ENCODE data around the gene SORBS1. TPM values are rescaled to one million over a fixed set of nuclear protein-coding genes. Genes with fewer than 3 reads are reported as not detected.

SORBS1 gene
- total RNA-seq, 1 donor from 2014 or later = 5.1 TPM

DNA sequence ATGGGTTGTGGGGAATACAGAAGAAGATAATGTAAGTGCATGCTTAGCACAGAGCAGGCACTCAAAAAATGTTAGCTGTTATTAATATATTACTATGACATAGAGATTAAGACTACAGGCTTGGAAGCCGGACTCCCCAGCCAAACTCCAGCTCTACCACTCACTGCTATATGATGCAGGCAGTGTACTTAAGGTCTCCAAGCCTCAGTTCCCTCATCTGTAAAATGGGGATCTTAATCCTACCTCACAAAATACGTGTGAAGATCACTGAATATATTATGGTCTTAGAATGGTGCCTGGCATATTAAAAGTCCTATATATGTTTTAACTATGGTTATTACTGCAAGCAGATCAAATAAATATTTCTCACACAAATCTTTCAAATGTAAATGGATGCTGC, 275.6 kb downstream of the SORBS1 start:
- Histone ChIP-seq H3K4me1 (ENCODE audit: insufficient read depth, low read length) (peaks cover 10% of the 10 kb centered on the region), H3K9me3 (ENCODE audit: insufficient read depth, low read depth, low read length) (no peaks in the 10 kb centered on the region), H4K20me1 (ENCODE audit: insufficient read depth, low read length) (peaks cover 75% of the 10 kb centered on the region), H3K36me3 (ENCODE audit: insufficient read depth, low read length) (no peaks in the 10 kb centered on the region), H3K79me2 (ENCODE audit: insufficient read depth, low read length) (peaks cover 97% of the 10 kb centered on the region), H3K4me3 (ENCODE audit: insufficient read depth, low read depth, low read length) (no peak overlapping the region), H2AFZ (ENCODE audit: low read depth, low read length) (no peak overlapping the region), H3K27me3 (ENCODE audit: insufficient read depth, low read length) (no peaks in the 10 kb centered on the region), H3K4me2 (ENCODE audit: low read length) (no peak overlapping the region), H3K9ac (ENCODE audit: low read length) (no peak overlapping the region), H3K27ac (ENCODE audit: low read depth, low read length) (no peak overlapping the region)
- Mint-ChIP-seq H3K4me1 (ENCODE audit: low read depth, unreplicated experiment) (peaks cover 57% of the 10 kb centered on the region), H3K9me3 (ENCODE audit: unreplicated experiment) (no peaks in the 10 kb centered on the region), H3K4me3 (ENCODE audit: unreplicated experiment) (no peak overlapping the region), H3K27me3 (ENCODE audit: low read depth, unreplicated experiment) (no peaks in the 10 kb centered on the region), H3K36me3 (ENCODE audit: low read depth, unreplicated experiment) (peaks cover 4% of the 10 kb centered on the region), H3K27ac (ENCODE audit: unreplicated experiment) (no peak overlapping the region)
- TF ChIP-seq EZH2 (IDR thresholded peaks at IDR 0.05; ENCODE audit: insufficient read depth, low read length) = no peak
- TF ChIP-seq, protein P1, sequence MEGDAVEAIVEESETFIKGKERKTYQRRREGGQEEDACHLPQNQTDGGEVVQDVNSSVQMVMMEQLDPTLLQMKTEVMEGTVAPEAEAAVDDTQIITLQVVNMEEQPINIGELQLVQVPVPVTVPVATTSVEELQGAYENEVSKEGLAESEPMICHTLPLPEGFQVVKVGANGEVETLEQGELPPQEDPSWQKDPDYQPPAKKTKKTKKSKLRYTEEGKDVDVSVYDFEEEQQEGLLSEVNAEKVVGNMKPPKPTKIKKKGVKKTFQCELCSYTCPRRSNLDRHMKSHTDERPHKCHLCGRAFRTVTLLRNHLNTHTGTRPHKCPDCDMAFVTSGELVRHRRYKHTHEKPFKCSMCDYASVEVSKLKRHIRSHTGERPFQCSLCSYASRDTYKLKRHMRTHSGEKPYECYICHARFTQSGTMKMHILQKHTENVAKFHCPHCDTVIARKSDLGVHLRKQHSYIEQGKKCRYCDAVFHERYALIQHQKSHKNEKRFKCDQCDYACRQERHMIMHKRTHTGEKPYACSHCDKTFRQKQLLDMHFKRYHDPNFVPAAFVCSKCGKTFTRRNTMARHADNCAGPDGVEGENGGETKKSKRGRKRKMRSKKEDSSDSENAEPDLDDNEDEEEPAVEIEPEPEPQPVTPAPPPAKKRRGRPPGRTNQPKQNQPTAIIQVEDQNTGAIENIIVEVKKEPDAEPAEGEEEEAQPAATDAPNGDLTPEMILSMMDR (IDR thresholded peaks at IDR 0.05; ENCODE audit: insufficient read depth, low read depth, low read length) = no peak
- FAIRE-seq = no peak
- DNase-seq (ENCODE audit: low read depth) = no peak

DNA sequence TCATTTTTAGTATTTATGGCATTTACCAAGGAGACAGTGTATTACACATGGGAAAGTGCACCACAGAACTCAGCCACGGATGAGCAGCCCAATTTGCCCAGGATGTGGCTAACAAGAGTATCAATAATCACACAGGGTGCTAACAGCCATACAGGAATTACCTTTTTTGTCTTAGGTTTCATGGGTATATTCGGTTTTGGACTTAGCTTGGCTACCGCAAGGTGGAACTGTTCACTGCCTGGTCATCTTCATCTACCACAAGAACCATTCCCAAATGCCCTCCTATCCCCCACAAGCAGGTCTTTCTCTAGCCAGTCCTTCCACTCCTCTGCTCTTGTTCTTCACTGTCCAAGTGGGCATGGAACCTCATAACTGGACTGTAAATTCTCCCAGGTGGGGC, 276.4 kb downstream of the SORBS1 start:
- Histone ChIP-seq H3K27ac (ENCODE audit: low read depth, low read length) (no peak overlapping the region), H3K9me3 (ENCODE audit: insufficient read depth, low read depth, low read length) (no peaks in the 10 kb centered on the region), H3K79me2 (ENCODE audit: insufficient read depth, low read length) (peaks cover 94% of the 10 kb centered on the region), H3K4me3 (ENCODE audit: insufficient read depth, low read depth, low read length) (no peak overlapping the region), H2AFZ (ENCODE audit: low read depth, low read length) (no peak overlapping the region), H3K4me2 (ENCODE audit: low read length) (no peak overlapping the region), H3K4me1 (ENCODE audit: insufficient read depth, low read length) (peaks cover 9% of the 10 kb centered on the region), H3K9ac (ENCODE audit: low read length) (no peak overlapping the region), H3K36me3 (ENCODE audit: insufficient read depth, low read length) (no peaks in the 10 kb centered on the region), H3K27me3 (ENCODE audit: insufficient read depth, low read length) (no peaks in the 10 kb centered on the region), H4K20me1 (ENCODE audit: insufficient read depth, low read length) (peaks cover 79% of the 10 kb centered on the region)
- no peak for TF ChIP-seq EZH2 (IDR thresholded peaks at IDR 0.05; ENCODE audit: insufficient read depth, low read length)
- TF ChIP-seq, protein P1 (IDR thresholded peaks at IDR 0.05; ENCODE audit: insufficient read depth, low read depth, low read length) = no peak
- Mint-ChIP-seq H3K4me3 (ENCODE audit: unreplicated experiment) (no peak overlapping the region), H3K36me3 (ENCODE audit: low read depth, unreplicated experiment) (peaks cover 3% of the 10 kb centered on the region), H3K27ac (ENCODE audit: unreplicated experiment) (no peak overlapping the region), H3K27me3 (ENCODE audit: low read depth, unreplicated experiment) (no peaks in the 10 kb centered on the region), H3K9me3 (ENCODE audit: unreplicated experiment) (no peaks in the 10 kb centered on the region), H3K4me1 (ENCODE audit: low read depth, unreplicated experiment) (peaks cover 61% of the 10 kb centered on the region)
- FAIRE-seq (no peak), DNase-seq (ENCODE audit: low read depth) (no peak)

DNA sequence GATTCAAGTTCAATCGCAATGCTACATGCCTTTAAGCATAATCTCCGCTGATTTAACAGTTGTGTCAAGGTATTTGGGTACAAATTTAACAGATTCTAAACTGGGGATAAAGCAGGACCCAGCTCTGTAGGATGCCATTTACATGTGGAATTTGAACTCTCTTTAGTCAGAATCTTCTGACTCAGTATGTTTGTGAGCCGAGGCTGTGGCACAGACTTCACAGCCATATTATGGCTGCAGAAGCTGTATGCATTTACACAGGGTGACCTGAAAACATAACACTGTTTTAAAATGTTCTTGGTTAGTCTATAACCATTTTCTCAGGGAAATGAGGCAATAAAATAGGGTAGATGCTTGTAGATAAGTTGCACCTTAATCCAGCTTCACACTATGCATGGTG, 279.1 kb downstream of the SORBS1 start:
- H3K27me3 Mint-ChIP-seq (ENCODE audit: low read depth, unreplicated experiment) = no peaks in the 10 kb centered on the region
- H3K4me1 Mint-ChIP-seq (ENCODE audit: low read depth, unreplicated experiment) = peaks cover 69% of the 10 kb centered on the region
- FAIRE-seq = no peak
- Histone ChIP-seq H3K9me3 (ENCODE audit: insufficient read depth, low read depth, low read length) (no peaks in the 10 kb centered on the region), H3K4me2 (ENCODE audit: low read length) (no peak overlapping the region), H4K20me1 (ENCODE audit: insufficient read depth, low read length) (peaks cover 68% of the 10 kb centered on the region), H2AFZ (ENCODE audit: low read depth, low read length) (no peak overlapping the region), H3K36me3 (ENCODE audit: insufficient read depth, low read length) (no peaks in the 10 kb centered on the region), H3K4me3 (ENCODE audit: insufficient read depth, low read depth, low read length) (no peak overlapping the region), H3K79me2 (ENCODE audit: insufficient read depth, low read length) (peaks cover 90% of the 10 kb centered on the region), H3K9ac (ENCODE audit: low read length) (no peak overlapping the region), H3K27ac (ENCODE audit: low read depth, low read length) (no peak overlapping the region), H3K4me1 (ENCODE audit: insufficient read depth, low read length) (peaks cover 25% of the 10 kb centered on the region), H3K27me3 (ENCODE audit: insufficient read depth, low read length) (no peaks in the 10 kb centered on the region)
- peaks cover 3% of the 10 kb centered on the region for H3K36me3 Mint-ChIP-seq (ENCODE audit: low read depth, unreplicated experiment)
- H3K27ac Mint-ChIP-seq (ENCODE audit: unreplicated experiment) = peak overlapping the region; percentile 43
- no peaks in the 10 kb centered on the region for H3K9me3 Mint-ChIP-seq (ENCODE audit: unreplicated experiment)
- no peak overlapping the region for H3K4me3 Mint-ChIP-seq (ENCODE audit: unreplicated experiment)
- DNase-seq (ENCODE audit: low read depth) = no peak
- TF ChIP-seq, protein P1 (IDR thresholded peaks at IDR 0.05; ENCODE audit: insufficient read depth, low read depth, low read length) = no peak
- no peak for TF ChIP-seq EZH2 (IDR thresholded peaks at IDR 0.05; ENCODE audit: insufficient read depth, low read length)

All from astrocyte (in vitro differentiated cells and primary cell).